HUES6 (cell line): ENCODE data around the gene POTEG.
"Not testable (repeated sequence)": the region's sequence is repeated elsewhere in the genome, so short reads cannot be mapped to it uniquely, and the experiment has no call there.

Source experiments
- H3K27ac ChIP-seq: 2 replicates; pipeline ENCODE4 v1.7.0; 2013; ENCODE audit warnings: low read depth, mild to moderate bottlenecking, low read length, inconsistent platforms
- H3K27me3 ChIP-seq: 2 replicates; pipeline ENCODE4 v1.6.1; 2013; ENCODE audit warnings: low read length; ENCODE audit not compliant: control insufficient read depth, insufficient read depth
- H3K36me3 ChIP-seq: 2 replicates; pipeline ENCODE4 v1.6.1; 2013; ENCODE audit warnings: low read length; ENCODE audit not compliant: control insufficient read depth, insufficient read depth
- H3K4me1 ChIP-seq: 2 replicates; pipeline ENCODE4 v1.6.1; 2013; ENCODE audit warnings: low read length; ENCODE audit not compliant: control insufficient read depth, insufficient read depth
- H3K4me3 ChIP-seq: 2 replicates; pipeline ENCODE4 v1.5.1; 2013; ENCODE audit warnings: low read depth, low read length
- H3K9ac ChIP-seq: one replicate; pipeline ENCODE4 v1.6.1; 2013; ENCODE audit warnings: mild to moderate bottlenecking, low read length
- H3K9me3 ChIP-seq: 2 replicates; pipeline ENCODE4 v1.6.1; 2013; ENCODE audit warnings: low read depth, low read length; ENCODE audit not compliant: control insufficient read depth, insufficient read depth

POTEG gene

GRCh38 chr14:19372813-19373500, 61.2 kb downstream of the POTEG start:
- H3K27ac ChIP-seq, H3K9ac ChIP-seq, H3K4me1 ChIP-seq, H3K27me3 ChIP-seq, H3K9me3 ChIP-seq, H3K4me3 ChIP-seq, H3K36me3 ChIP-seq: not testable (repeated sequence)

GRCh38 chr14:19371767-19372166, 62.4 kb downstream of the POTEG start:
- not testable (repeated sequence) for H3K27me3 ChIP-seq, H3K27ac ChIP-seq

GRCh38 chr14:19362803-19363202, 71.3 kb downstream of the POTEG start:
- H3K4me3 ChIP-seq, H3K4me1 ChIP-seq, H3K9ac ChIP-seq, H3K9me3 ChIP-seq, H3K36me3 ChIP-seq, H3K27me3 ChIP-seq, H3K27ac ChIP-seq: not testable (repeated sequence)

More at GRCh38 chr14:19371767-19372166, 62.4 kb downstream of the POTEG start:
- H3K9ac ChIP-seq, H3K9me3 ChIP-seq, H3K36me3 ChIP-seq, H3K4me3 ChIP-seq, H3K4me1 ChIP-seq: not testable (repeated sequence)

- not testable (repeated sequence) for H3K27ac ChIP-seq, H3K4me1 ChIP-seq, H3K27me3 ChIP-seq, H3K9me3 ChIP-seq, H3K4me3 ChIP-seq, H3K9ac ChIP-seq, H3K36me3 ChIP-seq
Measured at GRCh38 chr14:19362323-19362722, 71.8 kb downstream of the POTEG start.

GRCh38 chr14:19361636-19362253, 72.4 kb downstream of the POTEG start:
- H3K27ac ChIP-seq, H3K27me3 ChIP-seq, H3K9ac ChIP-seq, H3K36me3 ChIP-seq, H3K9me3 ChIP-seq, H3K4me3 ChIP-seq, H3K4me1 ChIP-seq: not testable (repeated sequence)

- H3K9ac ChIP-seq, H3K27ac ChIP-seq, H3K4me3 ChIP-seq, H3K27me3 ChIP-seq, H3K9me3 ChIP-seq, H3K36me3 ChIP-seq, H3K4me1 ChIP-seq: not testable (repeated sequence)
Measured at GRCh38 chr14:19360937-19361635, 73.1 kb downstream of the POTEG start.
